Neural cell (in vitro differentiated cells): ENCODE data around the gene FRMD4A. TPM values are rescaled to one million over a fixed set of nuclear protein-coding genes. Genes with fewer than 3 reads are reported as not detected.
A peak's percentile ranks its signal among the peaks of the same experiment; 100 is the strongest.

Experiments used
- H2AFZ ChIP-seq: fragments of 200-600, 300-800 bp; sonication (generic), shearing (Covaris generic); 2 replicates; pipeline ENCODE4 v1.6.0; 2014; ENCODE audit warnings: low read depth, mild to moderate bottlenecking, antibody characterized with exemption, low read length, moderate library complexity
- H3F3A ChIP-seq: fragments of 200-600 bp; shearing (Covaris generic); 2 replicates; pipeline ENCODE4 v1.6.1; 2016; ENCODE audit warnings: mild to moderate bottlenecking, moderate library complexity, mixed read lengths, antibody characterized with exemption, low read length; ENCODE audit not compliant: insufficient read depth, poor library complexity, severe bottlenecking
- H3K27ac ChIP-seq: fragments of 200-600, 300-800 bp; sonication (generic), shearing (Covaris generic); 2 replicates; pipeline ENCODE4 v1.5.1; 2014; ENCODE audit warnings: mild to moderate bottlenecking, low read length, moderate library complexity
- H3K27me3 ChIP-seq: fragments of 300-800, 200-600 bp; sonication (generic), shearing (Covaris generic); 2 replicates; pipeline ENCODE4 v1.6.0; 2014; ENCODE audit warnings: mild to moderate bottlenecking, low read depth, low read length, moderate library complexity; ENCODE audit not compliant: insufficient read depth
- H3K36me3 ChIP-seq: fragments of 300-800, 200-600 bp; sonication (generic), shearing (Covaris generic); 2 replicates; pipeline ENCODE4 v1.5.1; 2014; ENCODE audit warnings: mild to moderate bottlenecking, antibody characterized with exemption, low read length, moderate library complexity; ENCODE audit not compliant: insufficient read depth
- H3K4me2 ChIP-seq: fragments of 300-800, 200-600 bp; sonication (generic), shearing (Covaris generic); 2 replicates; pipeline ENCODE4 v1.6.0; 2014; ENCODE audit warnings: mild to moderate bottlenecking, low read length
- H3K4me3 ChIP-seq: fragments of 300-800, 200-600 bp; sonication (generic), shearing (Covaris generic); 2 replicates; pipeline ENCODE4 v1.5.1; 2014; ENCODE audit warnings: mild to moderate bottlenecking, low read length, moderate library complexity
- H3K79me2 ChIP-seq: fragments of 200-600 bp; shearing (Covaris generic); replicated peaks from 2 replicates; pipeline ENCODE4 v1.6.0; 2014; ENCODE audit warnings: mild to moderate bottlenecking, low read length, moderate library complexity; ENCODE audit not compliant: insufficient read depth
- H3K9ac ChIP-seq: fragments of 300-800, 200-600 bp; sonication (generic), shearing (Covaris generic); 2 replicates; pipeline ENCODE4 v1.6.1; 2016; ENCODE audit warnings: mild to moderate bottlenecking, low read length, mixed read lengths
- H3K9me2 ChIP-seq: fragments of 200-600 bp; shearing (Covaris generic); 2 replicates; pipeline ENCODE4 v1.6.1; 2016; ENCODE audit warnings: mild to moderate bottlenecking, low read length, mixed read lengths; ENCODE audit not compliant: insufficient read depth
- H3K9me3 ChIP-seq: fragments of 200-600, 300-800 bp; sonication (generic), shearing (Covaris generic); 2 replicates; pipeline ENCODE4 v1.6.1; 2016; ENCODE audit warnings: mild to moderate bottlenecking, mixed run types, low read length, moderate library complexity, mixed read lengths
- H4K20me1 ChIP-seq: fragments of 200-600 bp; shearing (Covaris generic); 2 replicates; pipeline ENCODE4 v1.6.1; 2016; ENCODE audit warnings: mild to moderate bottlenecking, mixed run types; ENCODE audit not compliant: insufficient read depth
- EP300 ChIP-seq: fragments of 450-650 bp; conservative IDR thresholded peaks from 2 replicates; pipeline ENCODE4 v1.6.1; 2014; ENCODE audit warnings: antibody characterized with exemption, mild to moderate bottlenecking, moderate library complexity; ENCODE audit not compliant: poor library complexity, severe bottlenecking
- EZH2 ChIP-seq: fragments of 200-600, 300-800 bp; shearing (Covaris generic), sonication (generic); IDR thresholded peaks from 2 replicates; pipeline ENCODE4 v1.6.1; 2014; ENCODE audit warnings: antibody characterized with exemption, low read length, borderline replicate concordance, mild to moderate bottlenecking; ENCODE audit not compliant: insufficient read depth, poor library complexity, severe bottlenecking
- MXI1 ChIP-seq: fragments of 450-650 bp; conservative IDR thresholded peaks from 2 replicates; pipeline ENCODE4 v1.6.1; 2014; ENCODE audit warnings: antibody characterized with exemption, mild to moderate bottlenecking; ENCODE audit not compliant: poor library complexity, severe bottlenecking
- POLR2AphosphoS5 ChIP-seq: IDR thresholded peaks from 2 replicates; pipeline ENCODE4 v1.6.1; 2012
- RAD21 ChIP-seq: fragments of 450-650 bp; conservative IDR thresholded peaks from 2 replicates; pipeline ENCODE4 v1.6.1; 2014; ENCODE audit warnings: antibody characterized with exemption, mild to moderate bottlenecking, moderate library complexity
- REST ChIP-seq: IDR thresholded peaks from 2 replicates; pipeline ENCODE4 v1.6.1; 2012; ENCODE audit warnings: borderline replicate concordance
- SMC3 ChIP-seq: fragments of 450-650 bp; conservative IDR thresholded peaks from 2 replicates; pipeline ENCODE4 v1.6.1; 2014; ENCODE audit warnings: antibody characterized with exemption, mild to moderate bottlenecking, moderate library complexity; ENCODE audit not compliant: poor library complexity
- TAF1 ChIP-seq: IDR thresholded peaks from 2 replicates; pipeline ENCODE4 v1.6.1; 2012; ENCODE audit warnings: low read depth
- polyA plus RNA-seq: library from polyadenylated mRNA; depleted of rRNA; stranded (reverse); fragments of >200 nt; gene quantifications from 2 replicates; pipeline ENCODE4 v1.2.3, GENCODE V29; 2014
- TF ChIP-seq, protein P1 (sequence below): fragments of 450-650 bp; IDR thresholded peaks from 2 replicates; pipeline ENCODE4 v1.5.1; 2014; ENCODE audit warnings: antibody characterized with exemption, mild to moderate bottlenecking, moderate library complexity; ENCODE audit not compliant: poor library complexity, severe bottlenecking

FRMD4A gene
- polyA plus RNA-seq, 1 donor from 2014 or later = 36.5 TPM

DNA sequence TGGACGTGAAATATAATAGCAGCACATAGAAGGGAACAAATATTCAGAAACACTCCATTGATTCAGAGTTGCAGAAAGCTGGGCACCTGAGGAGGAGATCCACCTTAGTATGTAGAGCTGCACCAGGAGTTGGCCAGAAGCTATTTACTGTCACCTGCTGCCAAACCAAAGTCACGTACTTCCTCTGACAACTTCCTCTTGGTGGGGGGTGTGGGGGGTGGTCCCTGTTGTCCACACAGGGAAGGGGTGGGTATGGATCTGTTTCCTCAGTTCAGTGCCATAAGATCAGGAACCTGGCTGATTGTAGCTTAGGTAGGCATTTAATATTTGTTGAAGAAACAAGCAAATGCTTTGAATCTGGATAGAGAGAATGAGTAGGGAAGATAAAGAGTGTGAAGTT is 264.6 kb downstream of the FRMD4A start:
- Histone ChIP-seq H3F3A (no peaks in the 10 kb centered on the region), H3K9ac (no peak overlapping the region), H3K27me3 (no peaks in the 10 kb centered on the region), H3K36me3 (no peaks in the 10 kb centered on the region), H2AFZ (no peak overlapping the region), H3K79me2 (no peaks in the 10 kb centered on the region), H3K9me3 (no peaks in the 10 kb centered on the region), H3K9me2 (no peaks in the 10 kb centered on the region), H4K20me1 (no peaks in the 10 kb centered on the region), H3K4me2 (no peak overlapping the region), H3K4me3 (no peak overlapping the region), H3K27ac (no peak overlapping the region)
- TF ChIP-seq SMC3 (no peak), EP300 (no peak), TAF1 (no peak), EZH2 (no peak), RAD21 (no peak), POLR2AphosphoS5 (no peak), REST (no peak), MXI1 (no peak)
- TF ChIP-seq, protein P1, sequence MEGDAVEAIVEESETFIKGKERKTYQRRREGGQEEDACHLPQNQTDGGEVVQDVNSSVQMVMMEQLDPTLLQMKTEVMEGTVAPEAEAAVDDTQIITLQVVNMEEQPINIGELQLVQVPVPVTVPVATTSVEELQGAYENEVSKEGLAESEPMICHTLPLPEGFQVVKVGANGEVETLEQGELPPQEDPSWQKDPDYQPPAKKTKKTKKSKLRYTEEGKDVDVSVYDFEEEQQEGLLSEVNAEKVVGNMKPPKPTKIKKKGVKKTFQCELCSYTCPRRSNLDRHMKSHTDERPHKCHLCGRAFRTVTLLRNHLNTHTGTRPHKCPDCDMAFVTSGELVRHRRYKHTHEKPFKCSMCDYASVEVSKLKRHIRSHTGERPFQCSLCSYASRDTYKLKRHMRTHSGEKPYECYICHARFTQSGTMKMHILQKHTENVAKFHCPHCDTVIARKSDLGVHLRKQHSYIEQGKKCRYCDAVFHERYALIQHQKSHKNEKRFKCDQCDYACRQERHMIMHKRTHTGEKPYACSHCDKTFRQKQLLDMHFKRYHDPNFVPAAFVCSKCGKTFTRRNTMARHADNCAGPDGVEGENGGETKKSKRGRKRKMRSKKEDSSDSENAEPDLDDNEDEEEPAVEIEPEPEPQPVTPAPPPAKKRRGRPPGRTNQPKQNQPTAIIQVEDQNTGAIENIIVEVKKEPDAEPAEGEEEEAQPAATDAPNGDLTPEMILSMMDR = no peak

- H3K79me2 ChIP-seq = no peaks in the 10 kb centered on the region
- H2AFZ ChIP-seq = no peak overlapping the region
- H3K9ac ChIP-seq = no peak overlapping the region
- H3F3A ChIP-seq = no peaks in the 10 kb centered on the region
- H3K4me3 ChIP-seq = no peak overlapping the region
- H3K27me3 ChIP-seq = no peaks in the 10 kb centered on the region
- H3K4me2 ChIP-seq = no peak overlapping the region
- no peaks in the 10 kb centered on the region for H3K9me2 ChIP-seq
- no peaks in the 10 kb centered on the region for H3K36me3 ChIP-seq
- peak overlapping the region; percentile 24 for H3K27ac ChIP-seq
- no peaks in the 10 kb centered on the region for H3K9me3 ChIP-seq
- H4K20me1 ChIP-seq = no peaks in the 10 kb centered on the region
- TF ChIP-seq MXI1 (no peak), TAF1 (no peak)
Measured at GRCh38 chr10:14063531-14064285, 267.0 kb downstream of the FRMD4A start.
